ENCODE measurements around the gene ATP4A.

ATP4A gene

DNA sequence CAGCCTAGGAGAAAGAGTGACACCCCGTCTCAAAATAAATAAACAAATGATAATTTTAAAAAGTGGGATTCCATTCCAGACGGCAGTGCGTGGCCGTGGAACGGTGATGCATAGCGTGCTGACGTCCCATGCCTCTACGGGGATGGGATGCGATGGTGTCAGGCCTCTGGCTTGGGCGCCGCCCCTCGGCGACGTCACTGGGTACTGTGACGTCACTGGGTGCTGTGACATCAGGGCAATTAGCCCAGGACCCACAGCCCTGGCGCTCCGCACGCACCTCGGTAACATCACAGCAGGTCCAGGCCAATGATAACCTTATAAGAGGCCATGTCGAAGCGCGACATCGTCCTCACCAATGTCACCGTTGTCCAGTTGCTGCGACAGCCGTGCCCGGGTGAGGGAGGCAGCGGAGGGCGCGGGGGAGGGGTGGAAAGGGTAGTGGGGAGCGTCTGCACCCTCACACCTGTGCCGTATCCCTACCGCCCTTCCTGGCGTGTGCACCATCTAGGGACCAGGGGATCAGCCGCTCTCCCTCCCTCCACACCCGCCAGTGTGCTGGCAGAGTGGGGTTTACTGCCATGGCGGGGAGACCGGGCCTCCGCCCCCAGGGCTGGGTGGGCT is 30.1 kb downstream of the ATP4A start, which contains the start of gene GAPDHS:
Gene GAPDHS, plus strand, starts transcription at position 256 of the 621 bp plus-strand sequence. Its CDS starts 72 bp downstream, at position 328.
- no peak within 1 kb of the TSS for H3K4me3 ChIP-seq (ENCODE audit: low read depth in 1 of 2, low read length in 2 of 2)
- no peak within 1 kb of the TSS for H2AFZ ChIP-seq (ENCODE audit: low read depth, low read length)
- no peak for TF ChIP-seq EZH2 (IDR thresholded peaks at IDR 0.05; ENCODE audit: borderline replicate concordance, low read depth, low read length, severe bottlenecking)
- TF ChIP-seq, protein P1, sequence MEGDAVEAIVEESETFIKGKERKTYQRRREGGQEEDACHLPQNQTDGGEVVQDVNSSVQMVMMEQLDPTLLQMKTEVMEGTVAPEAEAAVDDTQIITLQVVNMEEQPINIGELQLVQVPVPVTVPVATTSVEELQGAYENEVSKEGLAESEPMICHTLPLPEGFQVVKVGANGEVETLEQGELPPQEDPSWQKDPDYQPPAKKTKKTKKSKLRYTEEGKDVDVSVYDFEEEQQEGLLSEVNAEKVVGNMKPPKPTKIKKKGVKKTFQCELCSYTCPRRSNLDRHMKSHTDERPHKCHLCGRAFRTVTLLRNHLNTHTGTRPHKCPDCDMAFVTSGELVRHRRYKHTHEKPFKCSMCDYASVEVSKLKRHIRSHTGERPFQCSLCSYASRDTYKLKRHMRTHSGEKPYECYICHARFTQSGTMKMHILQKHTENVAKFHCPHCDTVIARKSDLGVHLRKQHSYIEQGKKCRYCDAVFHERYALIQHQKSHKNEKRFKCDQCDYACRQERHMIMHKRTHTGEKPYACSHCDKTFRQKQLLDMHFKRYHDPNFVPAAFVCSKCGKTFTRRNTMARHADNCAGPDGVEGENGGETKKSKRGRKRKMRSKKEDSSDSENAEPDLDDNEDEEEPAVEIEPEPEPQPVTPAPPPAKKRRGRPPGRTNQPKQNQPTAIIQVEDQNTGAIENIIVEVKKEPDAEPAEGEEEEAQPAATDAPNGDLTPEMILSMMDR (IDR thresholded peaks at IDR 0.05; ENCODE audit: borderline replicate concordance, extremely low read depth, low read length, poor library complexity, severe bottlenecking): no peak
- H3K9ac ChIP-seq (ENCODE audit: low read depth, low read length): no peak within 1 kb of the TSS
- no peaks in the 10 kb centered on the region for H4K20me1 ChIP-seq (ENCODE audit: insufficient read depth, low read length)
- no peaks in the 10 kb centered on the region for H3K4me1 ChIP-seq (ENCODE audit: insufficient read depth, low read length)
- H3K27ac ChIP-seq (ENCODE audit: low read length): no peak within 1 kb of the TSS
- H3K79me2 ChIP-seq (ENCODE audit: insufficient read depth, low read length): no peaks in the 10 kb centered on the region
- H3K36me3 ChIP-seq (ENCODE audit: insufficient read depth, low read length): no peaks in the 10 kb centered on the region
- no peak for DNase-seq
- H3K4me2 ChIP-seq (ENCODE audit: insufficient read depth, low read length): no peak within 1 kb of the TSS
- H3K9me3 ChIP-seq (ENCODE audit: insufficient read depth, low read length, severe bottlenecking): no peaks in the 10 kb centered on the region
- H3K27me3 ChIP-seq (ENCODE audit: insufficient read depth, low read length, poor library complexity): no peaks in the 10 kb centered on the region
- ATAC-seq (ENCODE audit: insufficient read depth, low read depth): no peak

DNA sequence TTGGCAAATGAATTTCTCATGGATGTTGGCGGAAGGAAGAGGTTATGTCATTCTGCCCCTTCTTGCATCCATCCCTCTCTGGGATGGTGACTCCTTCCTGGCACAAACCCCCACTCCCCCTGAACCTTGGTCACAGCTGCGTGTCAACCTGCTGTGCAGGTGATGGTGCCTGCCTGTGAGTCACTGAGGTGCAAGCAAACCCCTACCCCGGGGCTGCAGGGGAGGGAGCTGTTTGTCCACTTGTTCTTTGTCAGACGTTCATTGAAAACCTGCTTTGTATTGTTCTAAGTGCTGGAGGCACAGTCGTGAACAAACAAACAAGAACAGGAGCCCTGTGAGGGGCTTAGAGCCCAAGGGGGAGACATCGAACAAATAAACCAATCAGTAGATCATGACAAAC is 32.2 kb downstream of the ATP4A start:
- Histone ChIP-seq H3K27me3 (ENCODE audit: insufficient read depth, low read length, poor library complexity) (no peaks in the 10 kb centered on the region), H2AFZ (ENCODE audit: low read depth, low read length) (no peak overlapping the region), H4K20me1 (ENCODE audit: insufficient read depth, low read length) (no peaks in the 10 kb centered on the region), H3K4me3 (ENCODE audit: low read depth in 1 of 2, low read length in 2 of 2) (no peak overlapping the region), H3K27ac (ENCODE audit: low read length) (no peak overlapping the region), H3K4me2 (ENCODE audit: insufficient read depth, low read length) (no peak overlapping the region), H3K9ac (ENCODE audit: low read depth, low read length) (no peak overlapping the region), H3K36me3 (ENCODE audit: insufficient read depth, low read length) (no peaks in the 10 kb centered on the region), H3K9me3 (ENCODE audit: insufficient read depth, low read length, severe bottlenecking) (no peaks in the 10 kb centered on the region), H3K79me2 (ENCODE audit: insufficient read depth, low read length) (no peaks in the 10 kb centered on the region), H3K4me1 (ENCODE audit: insufficient read depth, low read length) (no peaks in the 10 kb centered on the region)
- TF ChIP-seq, protein P1 (IDR thresholded peaks at IDR 0.05; ENCODE audit: borderline replicate concordance, extremely low read depth, low read length, poor library complexity, severe bottlenecking): no peak
- no peak for TF ChIP-seq EZH2 (IDR thresholded peaks at IDR 0.05; ENCODE audit: borderline replicate concordance, low read depth, low read length, severe bottlenecking)
- ATAC-seq (ENCODE audit: insufficient read depth, low read depth): no peak
- DNase-seq: no peak

- Histone ChIP-seq H3K4me1 (ENCODE audit: insufficient read depth, low read length) (no peaks in the 10 kb centered on the region), H2AFZ (ENCODE audit: low read depth, low read length) (no peak overlapping the region), H3K9me3 (ENCODE audit: insufficient read depth, low read length, severe bottlenecking) (no peaks in the 10 kb centered on the region), H3K27ac (ENCODE audit: low read length) (no peak overlapping the region), H4K20me1 (ENCODE audit: insufficient read depth, low read length) (no peaks in the 10 kb centered on the region), H3K4me3 (ENCODE audit: low read depth in 1 of 2, low read length in 2 of 2) (no peak overlapping the region), H3K79me2 (ENCODE audit: insufficient read depth, low read length) (no peaks in the 10 kb centered on the region), H3K9ac (ENCODE audit: low read depth, low read length) (no peak overlapping the region), H3K36me3 (ENCODE audit: insufficient read depth, low read length) (no peaks in the 10 kb centered on the region), H3K27me3 (ENCODE audit: insufficient read depth, low read length, poor library complexity) (no peaks in the 10 kb centered on the region), H3K4me2 (ENCODE audit: insufficient read depth, low read length) (no peak overlapping the region)
- DNase-seq (no peak), ATAC-seq (ENCODE audit: insufficient read depth, low read depth) (no peak)
- TF ChIP-seq, protein P1 (IDR thresholded peaks at IDR 0.05; ENCODE audit: borderline replicate concordance, extremely low read depth, low read length, poor library complexity, severe bottlenecking): no peak
- TF ChIP-seq EZH2 (IDR thresholded peaks at IDR 0.05; ENCODE audit: borderline replicate concordance, low read depth, low read length, severe bottlenecking): no peak
These were observed 33.9 kb downstream of the ATP4A start for GRCh38 chr19:35529241-35530218.
